HepG2 (cell line): ENCODE data around the gene KIF24. TPM values are rescaled to one million over a fixed set of nuclear protein-coding genes. Genes with fewer than 3 reads are reported as not detected.
A peak's percentile ranks its signal among the peaks of the same experiment; 100 is the strongest.

Source experiments
- AHDC1 ChIP-seq: sonication (generic); formaldehyde crosslinking; IDR thresholded peaks from 2 replicates; pipeline ENCODE4 v1.5.1; 2020; ENCODE audit warnings: mild to moderate bottlenecking, missing genetic modification reagents, borderline replicate concordance
- ATRX ChIP-seq: sonication (generic); formaldehyde crosslinking; IDR thresholded peaks from 2 replicates; pipeline ENCODE4 v1.4.0; 2020; ENCODE audit warnings: missing genetic modification reagents, borderline replicate concordance
- CC2D1A ChIP-seq: sonication (generic); formaldehyde crosslinking; IDR thresholded peaks from 2 replicates; pipeline ENCODE4 v1.8.1; 2023; ENCODE audit warnings: mild to moderate bottlenecking, missing genetic modification reagents
- ELK4 ChIP-seq: sonication (generic); formaldehyde crosslinking; IDR thresholded peaks from 2 replicates; pipeline ENCODE4 v1.9.0; 2021; ENCODE audit warnings: missing genetic modification reagents, borderline replicate concordance
- FOXO1 ChIP-seq: sonication (generic); formaldehyde crosslinking; IDR thresholded peaks from 2 replicates; pipeline ENCODE4 v1.4.0; 2020; ENCODE audit warnings: missing genetic modification reagents
- GABPB1 ChIP-seq: IDR thresholded peaks from 2 replicates; pipeline ENCODE4 v1.6.1; 2016; ENCODE audit warnings: mild to moderate bottlenecking, missing genetic modification reagents, moderate library complexity, missing compliant biosample characterization
- GTF2F1 ChIP-seq: fragments of 150-350 bp; IDR thresholded peaks from 2 replicates; pipeline ENCODE4 v1.6.1; 2014; ENCODE audit warnings: low read length
- IRF1 ChIP-seq: sonication (generic); formaldehyde crosslinking; IDR thresholded peaks from 2 replicates; pipeline ENCODE4 v1.4.0; 2020; ENCODE audit warnings: low read depth, mild to moderate bottlenecking, missing genetic modification reagents
- NCOA2 ChIP-seq: sonication (generic); formaldehyde crosslinking; IDR thresholded peaks from 2 replicates; pipeline ENCODE4 v1.8.0; 2022; ENCODE audit warnings: inconsistent platforms
- NFYC ChIP-seq: IDR thresholded peaks from 2 replicates; pipeline ENCODE4 v1.6.1; 2016; ENCODE audit warnings: missing genetic modification reagents, missing compliant biosample characterization
- RBFOX2 ChIP-seq: fragments of 200-400 bp; formaldehyde crosslinking; IDR thresholded peaks from 2 replicates; pipeline ENCODE4 v1.6.1; 2017; ENCODE audit warnings: low read depth, mild to moderate bottlenecking, low read length
- SNAPC2 ChIP-seq: sonication (generic); formaldehyde crosslinking; IDR thresholded peaks from 2 replicates; pipeline ENCODE4 v1.8.1; 2022; ENCODE audit warnings: mild to moderate bottlenecking, missing genetic modification reagents
- SOX5 ChIP-seq: IDR thresholded peaks from 2 replicates; pipeline ENCODE4 v1.6.1; 2016; ENCODE audit warnings: borderline replicate concordance
- SP4 ChIP-seq: sonication (generic); formaldehyde crosslinking; IDR thresholded peaks from 2 replicates; pipeline ENCODE4 v1.8.1; 2023; ENCODE audit warnings: mild to moderate bottlenecking, missing genetic modification reagents
- TAF15 ChIP-seq: fragments of 200-400 bp; formaldehyde crosslinking; IDR thresholded peaks from one replicate; pipeline ENCODE4 v1.6.1; 2018; ENCODE audit warnings: mild to moderate bottlenecking, low read depth, low read length; ENCODE audit not compliant: poor library complexity, severe bottlenecking
- ZBTB21 ChIP-seq: sonication (generic); formaldehyde crosslinking; IDR thresholded peaks from 2 replicates; pipeline ENCODE4 v1.4.0; 2020; ENCODE audit warnings: missing genetic modification reagents
- ZNF251 ChIP-seq: sonication (generic); formaldehyde crosslinking; IDR thresholded peaks from 2 replicates; pipeline ENCODE4 v1.9.0; 2021; ENCODE audit warnings: mild to moderate bottlenecking, missing genetic modification reagents
- ZNF614 ChIP-seq: IDR thresholded peaks from 2 replicates; pipeline ENCODE4 v1.6.1; 2018; ENCODE audit warnings: missing biosample characterization, missing genetic modification reagents, inconsistent platforms, borderline replicate concordance
- polyA plus RNA-seq, 8 experiments: library from polyadenylated mRNA; depleted of rRNA in 3 of 8; stranded (reverse) in 7 of 8; unstranded in 1 of 8; fragments of >200 nt; fragmentation: Illumina TruSeq in 4 of 8; extraction: Trizol in 4 of 8; gene quantifications; 2 replicates each; pipeline versions ENCODE4 v1.2.1 to v1.2.3, GENCODE V29; 2011 to 2016; ENCODE audit warnings: low read depth in 4 of 8, missing spikeins in 1 of 8, mixed read lengths in 1 of 8; ENCODE audit not compliant: insufficient read depth in 1 of 8
- total RNA-seq, 5 experiments: library from RNA; depleted of rRNA; stranded (reverse); fragments of >200 nt; fragmentation: Illumina TruSeq; extraction: Trizol; gene quantifications; 2 replicates each; pipeline ENCODE4 v1.2.3, GENCODE V29; 2016; ENCODE audit warnings: low read depth in 1 of 5
- TF ChIP-seq, protein P1 (sequence below): sonication (generic); formaldehyde crosslinking; IDR thresholded peaks from 2 replicates; pipeline ENCODE4 v1.5.0; 2020; ENCODE audit warnings: missing genetic modification reagents
- TF ChIP-seq, protein P2 (sequence below): sonication (generic); formaldehyde crosslinking; IDR thresholded peaks from 2 replicates; pipeline ENCODE4 v1.5.1; 2020; ENCODE audit warnings: mild to moderate bottlenecking, missing genetic modification reagents, borderline replicate concordance

Gene KIF24
- total and polyA plus RNA-seq, 2 of the 13 experiments (the other 11 are each of a cell fraction or from before 2014, with no cell fraction given), result 1.1 to 3.0 TPM

GRCh38 chr9:34376596-34377403, 47.7 kb upstream of the KIF24 start, which contains the start of gene MYORG (continued):
- TF ChIP-seq GTF2F1, result no peak
- peak; percentile 35; the same call in 1 of the 2 replicates for TF ChIP-seq NCOA2 (CRISPR knock-in tag)
- TF ChIP-seq SOX5 (CRISPR knock-in tag), result peak; percentile 6
- TF ChIP-seq NFYC, result peak; percentile 40; the same call in 1 of the 2 replicates
- peak; percentile 90 for TF ChIP-seq GABPB1
- peak; percentile 31 for TF ChIP-seq AHDC1 (CRISPR knock-in tag)
- TF ChIP-seq, protein P1, sequence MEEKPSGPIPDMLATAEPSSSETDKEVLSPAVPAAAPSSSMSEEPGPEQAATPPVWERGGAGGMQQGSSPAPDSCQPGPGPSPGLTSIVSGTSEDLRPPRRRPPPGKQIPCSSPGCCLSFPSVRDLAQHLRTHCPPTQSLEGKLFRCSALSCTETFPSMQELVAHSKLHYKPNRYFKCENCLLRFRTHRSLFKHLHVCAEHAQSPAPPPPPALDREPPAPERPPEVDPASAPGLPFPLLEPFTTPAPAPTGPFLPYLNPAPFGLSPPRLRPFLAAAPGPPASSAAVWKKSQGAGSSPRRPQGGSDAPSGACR (CRISPR knock-in tag), result peak; percentile 78
- no peak for TF ChIP-seq ELK4
- TF ChIP-seq RBFOX2, result peak; percentile 94
- no peak for TF ChIP-seq SNAPC2 (CRISPR knock-in tag)
- TF ChIP-seq IRF1, result no peak
- TF ChIP-seq ATRX (CRISPR knock-in tag), result no peak
- TF ChIP-seq TAF15, result peak; percentile 24
- TF ChIP-seq ZNF251 (CRISPR knock-in tag), result no peak
- TF ChIP-seq CC2D1A (CRISPR knock-in tag), result no peak
- TF ChIP-seq, protein P2, sequence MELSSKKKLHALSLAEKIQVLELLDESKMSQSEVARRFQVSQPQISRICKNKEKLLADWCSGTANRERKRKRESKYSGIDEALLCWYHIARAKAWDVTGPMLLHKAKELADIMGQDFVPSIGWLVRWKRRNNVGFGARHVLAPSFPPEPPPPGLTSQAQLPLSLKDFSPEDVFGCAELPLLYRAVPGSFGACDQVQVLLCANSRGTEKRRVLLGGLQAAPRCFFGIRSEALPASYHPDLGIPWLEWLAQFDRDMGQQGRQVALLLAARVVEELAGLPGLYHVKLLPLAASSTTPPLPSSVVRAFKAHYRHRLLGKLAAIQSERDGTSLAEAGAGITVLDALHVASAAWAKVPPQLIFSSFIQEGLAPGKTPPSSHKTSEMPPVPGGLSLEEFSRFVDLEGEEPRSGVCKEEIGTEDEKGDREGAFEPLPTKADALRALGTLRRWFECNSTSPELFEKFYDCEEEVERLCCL, result no peak
- peak; percentile 10; the same call in 1 of the 2 replicates for TF ChIP-seq ZBTB21 (CRISPR knock-in tag)
- peak; percentile 96 for TF ChIP-seq SP4 (CRISPR knock-in tag)
- peak; percentile 64; the same call in 1 of the 2 replicates for TF ChIP-seq ZNF614 (CRISPR knock-in tag)
- peak; percentile 10; the same call in 1 of the 2 replicates for TF ChIP-seq FOXO1 (CRISPR knock-in tag)
